Measurements from ENCODE around the gene MAPKAPK2. TPM values are rescaled to one million over a fixed set of nuclear protein-coding genes. Genes with fewer than 3 reads are reported as not detected.

Gene MAPKAPK2
- total RNA-seq, 4 donors from 2014 or later = 49.6 to 92.4 (median 59.6) TPM

DNA sequence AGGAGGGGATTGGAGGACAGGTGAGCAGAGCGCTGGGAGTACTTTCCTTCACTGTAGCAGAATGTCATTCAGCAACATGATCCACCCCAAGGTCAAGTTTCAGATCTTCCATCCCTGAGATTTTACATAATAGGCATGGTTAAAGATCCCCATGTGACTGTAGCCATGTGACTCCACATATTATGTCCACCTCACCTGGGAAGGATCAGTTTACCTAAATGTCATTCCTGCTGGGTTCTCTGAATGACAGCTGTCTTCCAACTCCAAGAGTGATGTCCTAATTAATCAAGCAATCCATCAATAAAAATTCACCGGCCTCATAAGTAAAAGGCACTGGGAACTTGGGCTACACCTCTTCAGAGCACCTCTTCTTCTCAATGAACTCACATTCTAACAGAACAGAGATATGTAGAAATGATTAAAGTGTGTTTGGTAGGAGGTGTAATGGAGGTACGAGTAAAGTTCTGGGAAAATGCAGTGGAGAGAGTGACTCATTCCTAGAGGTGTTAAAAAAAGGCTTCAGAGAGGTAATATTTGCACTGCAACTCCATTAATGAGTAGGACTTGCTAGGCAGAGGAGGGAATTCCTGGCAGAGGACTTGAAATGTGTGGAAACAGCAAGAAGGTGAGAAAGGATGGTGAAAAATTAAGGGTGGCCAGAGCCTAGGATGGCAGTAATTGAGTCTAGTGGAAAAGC is 22.2 kb upstream of the MAPKAPK2 start:
- Histone ChIP-seq H3K9me3 (no peaks in the 10 kb centered on the region), H3K36me3 (no peaks in the 10 kb centered on the region), H3K4me1 (peaks cover 2 to 25% (median 8%) of the 10 kb centered on the region in 4 donors), H3K27me3 (no peaks in the 10 kb centered on the region), H3K4me3 (no peak overlapping the region), H3K27ac (no peak overlapping the region)
- TF ChIP-seq, protein P1, sequence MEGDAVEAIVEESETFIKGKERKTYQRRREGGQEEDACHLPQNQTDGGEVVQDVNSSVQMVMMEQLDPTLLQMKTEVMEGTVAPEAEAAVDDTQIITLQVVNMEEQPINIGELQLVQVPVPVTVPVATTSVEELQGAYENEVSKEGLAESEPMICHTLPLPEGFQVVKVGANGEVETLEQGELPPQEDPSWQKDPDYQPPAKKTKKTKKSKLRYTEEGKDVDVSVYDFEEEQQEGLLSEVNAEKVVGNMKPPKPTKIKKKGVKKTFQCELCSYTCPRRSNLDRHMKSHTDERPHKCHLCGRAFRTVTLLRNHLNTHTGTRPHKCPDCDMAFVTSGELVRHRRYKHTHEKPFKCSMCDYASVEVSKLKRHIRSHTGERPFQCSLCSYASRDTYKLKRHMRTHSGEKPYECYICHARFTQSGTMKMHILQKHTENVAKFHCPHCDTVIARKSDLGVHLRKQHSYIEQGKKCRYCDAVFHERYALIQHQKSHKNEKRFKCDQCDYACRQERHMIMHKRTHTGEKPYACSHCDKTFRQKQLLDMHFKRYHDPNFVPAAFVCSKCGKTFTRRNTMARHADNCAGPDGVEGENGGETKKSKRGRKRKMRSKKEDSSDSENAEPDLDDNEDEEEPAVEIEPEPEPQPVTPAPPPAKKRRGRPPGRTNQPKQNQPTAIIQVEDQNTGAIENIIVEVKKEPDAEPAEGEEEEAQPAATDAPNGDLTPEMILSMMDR (IDR thresholded peaks at IDR 0.05) = no peak
- TF ChIP-seq POLR2A (IDR thresholded peaks at IDR 0.05) = no peak
- DNase-seq = no peak

DNA sequence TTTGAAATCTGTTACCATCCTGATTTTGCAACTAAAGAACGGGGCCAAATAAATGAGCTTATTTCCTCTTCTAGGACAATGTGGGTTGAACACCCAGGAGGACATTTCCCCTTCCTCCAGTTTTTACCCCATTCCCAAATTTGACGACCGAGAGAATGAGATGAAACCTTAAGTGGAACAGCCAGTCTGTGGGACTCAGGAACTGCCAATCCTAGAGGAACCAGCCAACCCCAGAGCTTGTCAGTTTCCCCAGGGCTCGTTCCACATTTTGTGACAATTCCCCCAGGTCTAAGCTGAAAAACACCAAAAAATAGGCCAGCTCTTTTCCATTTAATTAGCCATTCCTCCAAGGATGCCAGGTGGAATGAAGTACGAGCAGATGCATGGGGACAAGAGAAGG is 21.3 kb upstream of the MAPKAPK2 start:
- no peaks in the 10 kb centered on the region for H3K27me3 ChIP-seq
- TF ChIP-seq POLR2A (IDR thresholded peaks at IDR 0.05) = no peak
- TF ChIP-seq, protein P1 (IDR thresholded peaks at IDR 0.05) = no peak
- H3K4me1 ChIP-seq = peaks cover 2 to 25% (median 8%) of the 10 kb centered on the region in 4 donors
- no peak overlapping the region for H3K27ac ChIP-seq
- no peak overlapping the region for H3K4me3 ChIP-seq
- no peak for DNase-seq
- H3K36me3 ChIP-seq = no peaks in the 10 kb centered on the region
- H3K9me3 ChIP-seq = no peaks in the 10 kb centered on the region

DNA sequence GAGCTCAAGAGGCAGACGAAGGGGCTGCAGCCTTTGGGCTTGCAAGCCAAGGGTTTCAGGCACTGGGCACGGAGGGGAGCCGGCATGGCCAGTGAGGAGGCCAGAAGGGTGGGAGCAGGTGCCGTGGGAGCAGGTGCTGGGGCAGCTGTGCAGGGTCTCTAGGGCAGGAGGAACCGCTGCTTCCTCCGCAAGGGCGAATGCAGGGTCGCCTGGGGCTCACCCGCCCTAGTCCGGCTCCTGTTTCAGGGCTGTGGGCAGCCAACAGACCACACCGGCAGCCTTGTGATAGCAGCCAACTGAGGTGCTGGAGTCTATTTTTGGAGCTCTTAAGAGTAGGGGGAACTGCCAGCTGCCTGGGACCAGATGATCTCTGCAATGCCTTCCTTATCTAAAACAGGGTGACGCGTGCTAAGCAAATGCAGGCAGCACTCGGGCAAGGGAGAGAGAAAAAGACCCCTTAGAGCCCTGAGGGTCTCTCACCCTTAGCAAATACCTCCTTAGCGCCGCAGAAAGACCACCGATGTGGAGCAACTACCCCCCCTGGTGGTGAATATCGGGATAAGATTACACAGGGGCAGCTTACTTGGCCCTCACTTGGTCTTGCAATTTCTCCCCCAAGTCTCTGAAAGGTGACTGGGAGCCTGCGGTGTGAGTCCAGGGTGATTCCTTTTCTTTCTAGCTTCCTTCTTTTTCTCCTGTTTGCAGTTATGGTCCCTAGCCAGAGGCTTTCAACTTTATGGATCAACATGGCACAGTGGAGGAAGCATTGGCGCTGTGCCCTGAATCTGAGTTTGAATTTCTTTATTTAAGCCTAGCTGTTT is 20.7 kb upstream of the MAPKAPK2 start:
- no peaks in the 10 kb centered on the region for H3K27me3 ChIP-seq
- peak in 2 of 3 donors; percentile 60 to 84 for DNase-seq
- peak overlapping the region in 1 of 4 donors; percentile 40 for H3K27ac ChIP-seq
- H3K4me3 ChIP-seq = peak overlapping the region in 1 of 4 donors; percentile 22
- H3K9me3 ChIP-seq = no peaks in the 10 kb centered on the region
- H3K36me3 ChIP-seq = no peaks in the 10 kb centered on the region
- TF ChIP-seq POLR2A (IDR thresholded peaks at IDR 0.05) = no peak
- TF ChIP-seq, protein P1 (IDR thresholded peaks at IDR 0.05) = peak; percentile 80 to 89 (median 86)
- H3K4me1 ChIP-seq = peaks cover 2 to 21% (median 8%) of the 10 kb centered on the region in 4 donors

DNA sequence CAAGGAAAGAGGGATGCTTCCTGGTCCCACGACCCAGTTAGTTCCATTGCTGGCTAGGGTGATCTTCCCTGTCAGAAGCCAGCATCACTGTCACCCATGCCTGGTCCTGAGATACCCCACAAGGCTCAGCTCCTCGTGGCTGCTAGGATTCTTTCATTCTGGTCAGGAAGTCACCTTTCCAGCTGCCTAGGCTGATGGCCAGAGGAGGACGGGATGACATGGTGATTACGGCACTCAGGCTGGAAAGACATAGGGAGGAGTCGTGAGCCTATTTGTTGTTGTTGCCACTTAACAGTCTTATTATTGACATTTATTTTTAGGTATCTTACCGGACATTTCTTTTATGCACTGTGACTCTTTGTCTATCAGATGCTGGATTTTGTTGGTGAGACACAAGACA is 20.0 kb upstream of the MAPKAPK2 start:
- H3K27me3 ChIP-seq = no peaks in the 10 kb centered on the region
- no peaks in the 10 kb centered on the region for H3K9me3 ChIP-seq
- DNase-seq = no peak
- peaks cover 0 to 15% (median 8%) of the 10 kb centered on the region in 4 donors for H3K4me1 ChIP-seq
- no peak for TF ChIP-seq POLR2A (IDR thresholded peaks at IDR 0.05)
- TF ChIP-seq, protein P1 (IDR thresholded peaks at IDR 0.05) = no peak
- H3K27ac ChIP-seq = peak overlapping the region in 1 of 4 donors; percentile 40
- H3K4me3 ChIP-seq = no peak overlapping the region
- no peaks in the 10 kb centered on the region for H3K36me3 ChIP-seq

DNA sequence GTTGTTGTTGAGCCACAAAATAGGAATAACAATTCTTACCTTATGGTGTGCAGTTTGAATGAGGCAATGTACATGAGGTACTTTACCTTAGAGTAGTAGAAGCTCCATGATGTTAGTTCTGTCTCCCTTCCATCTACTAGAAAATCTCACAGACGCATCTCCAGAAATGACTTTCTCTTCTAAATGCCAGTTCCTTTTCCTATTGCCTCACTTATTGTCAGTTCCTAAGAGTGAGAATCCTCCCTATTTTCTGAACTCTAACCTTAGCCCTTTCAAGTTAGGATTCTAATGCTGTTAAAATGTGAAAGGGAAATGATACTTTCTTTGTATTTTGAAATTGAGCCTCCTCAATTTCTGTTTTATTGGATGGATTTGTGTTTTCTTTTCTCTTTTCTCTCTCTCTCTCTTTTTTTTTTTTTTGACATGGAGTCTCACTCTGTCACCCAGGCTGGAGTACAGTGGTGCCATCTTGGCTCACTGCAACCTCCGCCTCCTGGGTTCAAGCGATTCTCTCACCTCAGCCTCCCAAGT is 18.6 kb upstream of the MAPKAPK2 start:
- no peaks in the 10 kb centered on the region for H3K27me3 ChIP-seq
- TF ChIP-seq, protein P1 (IDR thresholded peaks at IDR 0.05) = no peak
- no peak for TF ChIP-seq POLR2A (IDR thresholded peaks at IDR 0.05)

More for the DNA sequence above, 18.6 kb upstream of the MAPKAPK2 start:
- DNase-seq = no peak
- Histone ChIP-seq H3K4me3 (no peak overlapping the region), H3K36me3 (no peaks in the 10 kb centered on the region), H3K4me1 (peaks cover 0 to 12% (median 8%) of the 10 kb centered on the region in 4 donors), H3K9me3 (no peaks in the 10 kb centered on the region), H3K27ac (no peak overlapping the region)
